Pancreas (tissue), 10 donors: ENCODE data around the gene KIF13A. TPM values are rescaled to one million over a fixed set of nuclear protein-coding genes. Genes with fewer than 3 reads are reported as not detected.

Experiments
- ATAC-seq, 4 donors: fragments of 200-7000 bp; cut with Tn5 transposase; one replicate each; pipeline versions ENCODE4 v1.8.0 to v1.9.1; 2020; ENCODE audit warnings: mild to moderate bottlenecking in 4 of 4, moderate library complexity in 4 of 4
- DNase-seq, 6 donors: peaks; one replicate each; pipeline ENCODE4 v3.0.0-alpha.2; 2020
- FAIRE-seq: peaks from 2 replicates; lab custom pipeline; 2012; peaks lifted over from hg19 to GRCh38; lab: Jason Lieb, UNC
- H3K27ac ChIP-seq, 4 donors: fragments of 200-600 bp; sonication (generic); 1 replicate in 3 of 4; 2 replicates in 1 of 4; pipeline versions ENCODE4 v1.5.0 to v1.8.0; 2020
- H3K27me3 ChIP-seq, 4 donors: fragments of 200-600 bp; one replicate each; pipeline ENCODE4 v1.8.0; 2021
- H3K36me3 ChIP-seq, 3 donors: fragments of 200-600 bp; sonication (generic) in 1 of 3; one replicate each; pipeline versions ENCODE4 v1.5.0 to v1.8.0; 2020 to 2021
- H3K4me1 ChIP-seq, 3 donors: fragments of 200-600 bp; one replicate each; pipeline ENCODE4 v1.8.0; 2021
- H3K4me3 ChIP-seq, 4 donors: fragments of 200-600 bp; sonication (generic) in 2 of 4; one replicate each; pipeline versions ENCODE4 v1.5.0 to v1.8.0; 2020 to 2021
- H3K9me3 ChIP-seq, 4 donors: fragments of 200-600 bp; one replicate each; pipeline ENCODE4 v1.8.0; 2021
- WGBS, 2 donors: extraction: QIAGEN DNeasy Blood & Tissue Kit; methylation state at CpG; one replicate each; pipeline ENCODE4 v1.1.7; 2013; 5-methylcytosine and 5-hydroxymethylcytosine counted together
- intact Hi-C, 3 donors: fragments of 100-400 bp; cut with DNase I; formaldehyde crosslinking; loops; one replicate each; pipeline versions ENCODE4 v1.11.1 to v1.14.2; 2022
- polyA plus RNA-seq, 2 donors: library from polyadenylated mRNA; stranded (reverse); fragments of 200-250 nt; gene quantifications; one replicate each; pipeline ENCODE4 v1.2.3, GENCODE V29; 2013
- total RNA-seq, 6 donors: library from RNA; stranded (reverse); fragmentation: NEBNext Ultra II Directional in 4 of 6; extraction: Animal tissue kit (Norgen Biotek cat#: 25700) in 4 of 6; gene quantifications; one replicate each; pipeline versions ENCODE4 v1.2.1 to v1.2.4, GENCODE V29; 2021 to 2023
- TF ChIP-seq, protein P1 (sequence below), 4 donors: fragments of 200-600 bp; sonication (generic) in 3 of 4; IDR thresholded peaks; one replicate each; pipeline versions ENCODE4 v1.5.0 to v1.8.0; 2021; ENCODE audit warnings: antibody characterized with exemption in 4 of 4
- donor health status: healthy with polysubstance abuse.
- donor health status: DM: no; HTN: no; CAD: no; lungs with moderate emphysema.
- donor health status: DM: no; HTN: no; CAD: no.
- donor health status: control.
- donor health status: control.
- donor health status: Bipolar disorder and iron deficiency.
- donor health status: DM: yes; HTN: yes; CAD: no.
- donor health status: DM: no; HTN: no; CAD: no.
- donor health status: DM: no; HTN: no; CAD: no.
- donor health status: DM: yes; HTN: yes; CAD: no.

The KIF13A gene
- total and polyA plus RNA-seq, 8 donors = 7.3 to 18.1 (median 12.5) TPM

DNA sequence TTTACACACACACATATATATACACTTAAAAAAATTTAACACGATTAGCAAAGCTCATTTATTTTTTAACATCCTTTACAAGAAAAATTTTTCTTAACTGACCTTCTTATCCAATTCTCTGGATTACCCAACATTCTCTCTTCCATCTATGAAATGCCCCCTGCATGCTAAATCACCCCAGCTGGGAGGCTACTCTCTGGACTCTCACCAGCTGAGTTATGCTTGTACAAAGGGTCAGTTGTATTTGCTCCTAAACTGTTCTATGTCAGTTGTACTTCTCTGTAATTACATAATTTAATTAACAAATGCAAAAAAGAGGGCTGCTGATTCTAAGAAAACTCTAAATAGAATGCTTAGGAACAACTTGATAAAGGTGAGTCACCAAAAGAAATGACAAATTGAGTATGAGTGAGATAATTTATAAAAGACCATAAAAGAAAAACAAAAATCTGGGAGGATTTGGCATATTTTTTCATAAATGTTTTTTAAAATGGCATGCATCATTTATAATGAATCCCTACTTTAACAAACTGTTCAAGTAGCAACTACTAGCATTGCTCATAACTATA lies 120.5 kb downstream of the KIF13A start:
- Histone ChIP-seq H3K27ac (no peak overlapping the region), H3K27me3 (no peaks in the 10 kb centered on the region), H3K4me1 (peaks cover 8 to 15% (median 15%) of the 10 kb centered on the region in 3 donors), H3K36me3 (no peaks in the 10 kb centered on the region), H3K9me3 (no peaks in the 10 kb centered on the region), H3K4me3 (no peak overlapping the region)
- 73 to 86% methylated on average over 1 of the region's 1 CpG for WGBS, 2 donors
- FAIRE-seq (no peak), ATAC-seq (no peak), DNase-seq (no peak)
- intact Hi-C loops = no loop called here
- TF ChIP-seq, protein P1, sequence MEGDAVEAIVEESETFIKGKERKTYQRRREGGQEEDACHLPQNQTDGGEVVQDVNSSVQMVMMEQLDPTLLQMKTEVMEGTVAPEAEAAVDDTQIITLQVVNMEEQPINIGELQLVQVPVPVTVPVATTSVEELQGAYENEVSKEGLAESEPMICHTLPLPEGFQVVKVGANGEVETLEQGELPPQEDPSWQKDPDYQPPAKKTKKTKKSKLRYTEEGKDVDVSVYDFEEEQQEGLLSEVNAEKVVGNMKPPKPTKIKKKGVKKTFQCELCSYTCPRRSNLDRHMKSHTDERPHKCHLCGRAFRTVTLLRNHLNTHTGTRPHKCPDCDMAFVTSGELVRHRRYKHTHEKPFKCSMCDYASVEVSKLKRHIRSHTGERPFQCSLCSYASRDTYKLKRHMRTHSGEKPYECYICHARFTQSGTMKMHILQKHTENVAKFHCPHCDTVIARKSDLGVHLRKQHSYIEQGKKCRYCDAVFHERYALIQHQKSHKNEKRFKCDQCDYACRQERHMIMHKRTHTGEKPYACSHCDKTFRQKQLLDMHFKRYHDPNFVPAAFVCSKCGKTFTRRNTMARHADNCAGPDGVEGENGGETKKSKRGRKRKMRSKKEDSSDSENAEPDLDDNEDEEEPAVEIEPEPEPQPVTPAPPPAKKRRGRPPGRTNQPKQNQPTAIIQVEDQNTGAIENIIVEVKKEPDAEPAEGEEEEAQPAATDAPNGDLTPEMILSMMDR (IDR thresholded peaks at IDR 0.05) = no peak

DNA sequence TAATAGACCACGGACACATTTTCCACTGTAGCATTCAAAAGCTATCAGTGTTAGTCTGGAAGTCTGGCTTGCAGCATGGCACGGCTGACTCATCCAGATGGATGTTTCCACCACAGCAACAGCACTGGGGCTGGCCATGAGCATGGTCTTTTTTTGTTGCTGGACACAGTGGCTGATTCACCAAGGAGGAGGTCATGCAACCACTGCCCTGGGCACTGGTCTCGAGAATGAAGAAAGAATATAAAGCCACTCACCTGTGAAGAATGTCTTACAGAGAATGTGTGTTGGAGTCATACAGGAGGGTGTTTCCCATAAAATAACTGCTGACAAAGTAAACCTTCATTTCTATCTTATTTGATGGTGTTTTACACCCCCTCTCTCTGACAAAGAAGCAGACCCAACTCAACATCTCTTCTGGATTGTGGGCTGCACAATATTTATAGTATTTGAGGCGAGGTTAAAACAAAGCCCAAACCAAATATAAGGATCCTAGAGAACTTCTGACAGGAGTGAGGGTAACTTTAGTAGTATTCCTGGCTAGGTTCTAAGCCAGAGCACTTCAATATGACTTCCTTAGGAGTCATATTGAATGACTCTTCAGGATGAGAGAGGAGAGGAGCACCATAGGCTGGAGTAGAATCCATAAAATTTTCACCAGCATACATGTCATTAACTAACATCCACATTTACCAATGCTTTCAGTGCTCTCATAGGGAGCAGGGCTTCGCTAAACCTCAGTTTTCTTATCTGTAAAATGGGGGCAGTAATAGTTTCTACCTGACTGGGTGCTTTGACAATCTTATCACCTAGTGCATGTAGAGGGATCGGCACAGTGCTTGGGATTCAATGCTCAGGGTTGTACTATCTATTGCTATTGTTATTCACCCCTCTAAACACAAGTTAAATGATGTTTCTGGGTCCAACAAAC lies 121.4 kb downstream of the KIF13A start:
- peaks cover 8 to 15% (median 15%) of the 10 kb centered on the region in 3 donors for H3K4me1 ChIP-seq
- FAIRE-seq (no peak), ATAC-seq (peak; percentile 42 to 68 (median 56)), DNase-seq (peak in 2 of 6 donors; percentile 15 to 26)
- intact Hi-C loops = no loop called here
- 88 to 92% methylated on average over 6 of the region's 6 CpGs for WGBS, 2 donors
- H3K27me3 ChIP-seq = no peaks in the 10 kb centered on the region
- no peak overlapping the region for H3K4me3 ChIP-seq
- H3K9me3 ChIP-seq = no peaks in the 10 kb centered on the region
- no peak overlapping the region for H3K27ac ChIP-seq
- TF ChIP-seq, protein P1 (IDR thresholded peaks at IDR 0.05) = no peak
- H3K36me3 ChIP-seq = no peaks in the 10 kb centered on the region

DNA sequence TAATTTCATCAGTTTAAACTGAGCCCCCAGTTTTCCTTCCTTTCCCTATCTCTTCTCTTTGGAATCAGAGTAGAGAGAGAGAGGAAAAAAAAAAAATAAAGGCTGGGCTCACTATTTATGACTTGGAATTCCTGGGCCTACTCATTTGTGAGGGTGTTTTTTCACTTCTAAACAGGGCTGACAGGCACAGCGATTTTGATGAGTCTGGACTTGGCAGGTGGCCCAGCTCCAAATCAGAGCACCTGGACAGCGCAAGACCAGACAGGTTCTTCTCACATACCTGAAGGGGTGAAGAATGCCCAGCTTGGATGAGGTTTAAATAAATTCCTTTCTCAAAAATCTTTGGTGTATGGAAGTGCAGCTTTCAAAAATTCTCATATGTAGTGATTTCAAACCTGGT lies 122.2 kb downstream of the KIF13A start:
- no peak overlapping the region for H3K4me3 ChIP-seq
- ATAC-seq (peak in 3 of 4 donors; percentile 44 to 49 (median 47)), DNase-seq (peak in 3 of 6 donors; percentile 11 to 30 (median 27)), FAIRE-seq (no peak)
- H3K27ac ChIP-seq = no peak overlapping the region
- TF ChIP-seq, protein P1 (IDR thresholded peaks at IDR 0.05) = no peak
- intact Hi-C loops = no loop called here
- no peaks in the 10 kb centered on the region for H3K9me3 ChIP-seq
- WGBS, 2 donors = 47 to 54% methylated on average over 2 of the region's 2 CpGs
- H3K36me3 ChIP-seq = no peaks in the 10 kb centered on the region
- peaks cover 8 to 15% (median 15%) of the 10 kb centered on the region in 3 donors for H3K4me1 ChIP-seq
- no peaks in the 10 kb centered on the region for H3K27me3 ChIP-seq

DNA sequence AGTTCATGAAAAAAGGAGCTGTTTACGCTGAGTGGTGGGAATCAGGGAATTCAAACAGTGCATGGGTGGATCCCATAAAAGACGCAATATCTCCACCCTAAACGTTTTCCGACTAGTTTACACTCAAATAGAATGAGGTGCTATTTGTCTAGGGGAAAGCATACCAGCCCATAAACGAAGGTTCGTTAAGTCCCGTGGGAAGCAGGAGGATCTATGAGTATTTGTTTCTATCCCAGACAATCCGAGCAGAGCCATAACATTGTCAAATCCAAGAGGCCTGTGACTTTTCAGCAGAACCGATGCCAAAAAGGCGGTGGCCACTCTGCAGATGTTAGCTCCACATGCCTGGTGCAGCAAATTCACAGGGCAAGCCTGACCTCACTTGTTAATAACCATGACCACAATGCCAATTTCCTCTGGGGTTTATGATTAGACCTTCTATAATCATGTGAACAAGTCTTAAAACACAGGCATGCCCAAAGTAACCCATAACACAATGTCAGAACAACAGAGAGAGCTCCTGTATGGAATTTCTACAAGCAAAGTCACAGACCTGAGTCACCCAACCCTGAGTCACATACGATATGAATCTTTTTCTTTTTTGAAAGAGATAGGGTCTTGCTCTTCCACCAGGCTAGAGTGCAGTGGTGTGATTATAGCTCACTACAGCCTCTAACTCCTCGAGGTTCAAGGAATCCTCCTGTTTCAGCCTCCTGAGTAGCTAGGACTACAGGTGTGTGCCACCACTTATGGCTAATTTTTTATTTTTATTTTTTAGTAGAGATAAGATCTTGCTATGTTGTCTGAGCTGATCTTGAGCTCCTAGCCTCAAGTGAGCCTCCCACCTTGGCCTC lies 123.3 kb downstream of the KIF13A start:
- no peak for DNase-seq
- H3K36me3 ChIP-seq = no peaks in the 10 kb centered on the region
- intact Hi-C loops = no loop called here
- 87 to 91% methylated on average over 12 of the region's 12 CpGs for WGBS, 2 donors
- no peak for FAIRE-seq
- ATAC-seq = no peak
- no peaks in the 10 kb centered on the region for H3K27me3 ChIP-seq
- no peak overlapping the region for H3K27ac ChIP-seq
- no peak overlapping the region for H3K4me3 ChIP-seq
- H3K4me1 ChIP-seq = peaks cover 8 to 15% (median 15%) of the 10 kb centered on the region in 3 donors
- TF ChIP-seq, protein P1 (IDR thresholded peaks at IDR 0.05) = no peak
- no peaks in the 10 kb centered on the region for H3K9me3 ChIP-seq
